ENCODE data around the gene ADGRG6. TPM values are rescaled to one million over a fixed set of nuclear protein-coding genes. Genes with fewer than 3 reads are reported as not detected.

The ADGRG6 gene
- total RNA-seq, 1 experiment from 2014 or later = 0.49 TPM

- CTCF ChIA-PET = no interaction called here
- intact Hi-C loops (cut with micrococcal nuclease; ENCODE audit: unreplicated experiment) = no loop called here
- no peaks in the 10 kb centered on the region for H3K36me3 ChIP-seq (ENCODE audit: insufficient read depth, low read length, poor library complexity, severe bottlenecking)
- no peaks in the 10 kb centered on the region for H3K27me3 ChIP-seq (replicated peaks; ENCODE audit: insufficient read depth, low read depth, low read length, poor library complexity)
- POLR2A ChIA-PET (ENCODE audit: low non-redundant PET) = no interaction called here
- no TSS peak for BruUV-seq (replicated peaks)
- no peak overlapping the region for H3K27ac ChIP-seq (ENCODE audit: low read depth, low read length, poor library complexity, severe bottlenecking)
- no peak overlapping the region for H3K4me3 ChIP-seq (ENCODE audit: low read depth, low read length, poor library complexity, severe bottlenecking)
- no peak for DNase-seq (ENCODE audit: low spot score)
- no peaks in the 10 kb centered on the region for H3K4me1 ChIP-seq (ENCODE audit: insufficient read depth, low read length, poor library complexity, severe bottlenecking)
- no peaks in the 10 kb centered on the region for H3K9me3 ChIP-seq (ENCODE audit: low read depth, low read length, poor library complexity, severe bottlenecking)
- TF ChIP-seq CTCF (conservative IDR thresholded peaks at IDR 0.05; ENCODE audit: low read depth, low read length) (no peak), EZH2 (IDR thresholded peaks at IDR 0.05; ENCODE audit: borderline replicate concordance, low read depth, low read length, poor library complexity, severe bottlenecking) (no peak)
These were observed 65.3 kb downstream of the ADGRG6 start for GRCh38 chr6:142367061-142367460.

DNA sequence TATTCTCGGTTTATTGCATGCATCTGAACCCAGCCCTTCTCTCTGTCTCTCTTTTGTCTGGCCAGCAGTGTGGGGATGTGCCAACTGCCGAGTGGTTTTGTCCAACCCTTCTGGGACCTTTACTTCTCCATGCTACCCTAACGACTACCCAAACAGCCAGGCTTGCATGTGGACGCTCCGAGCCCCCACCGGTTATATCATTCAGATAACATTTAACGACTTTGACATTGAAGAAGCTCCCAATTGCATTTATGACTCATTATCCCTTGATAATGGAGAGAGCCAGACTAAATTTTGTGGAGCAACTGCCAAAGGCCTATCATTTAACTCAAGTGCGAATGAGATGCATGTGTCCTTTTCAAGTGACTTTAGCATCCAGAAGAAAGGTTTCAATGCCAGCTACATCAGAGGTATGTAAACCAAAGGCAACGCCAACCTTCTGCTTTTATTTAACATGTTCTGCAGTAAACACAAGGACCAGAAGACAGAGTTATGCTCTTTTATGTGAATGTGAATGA is 65.8 kb downstream of the ADGRG6 start:
- POLR2A ChIA-PET (ENCODE audit: low non-redundant PET) = no interaction called here
- no peak for DNase-seq (ENCODE audit: low spot score)

DNA sequence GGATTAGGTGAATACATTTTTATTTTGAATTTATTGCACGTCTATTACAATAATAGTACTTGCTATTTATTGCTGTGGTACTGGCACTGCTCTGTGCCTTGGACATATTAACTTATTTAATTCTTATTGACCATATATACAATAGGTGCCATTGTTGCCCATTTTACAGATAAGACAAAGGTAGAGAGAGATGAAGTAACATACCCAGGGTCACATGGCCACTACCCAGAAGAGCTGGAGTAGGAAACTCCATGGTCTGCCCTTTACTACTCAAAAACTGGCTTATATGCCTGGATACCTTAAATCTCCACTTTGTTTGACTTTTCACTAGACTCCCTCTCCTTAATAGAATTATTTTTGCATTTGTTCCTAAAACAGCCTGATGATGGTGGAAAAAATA is 67.5 kb downstream of the ADGRG6 start:
- DNase-seq (ENCODE audit: low spot score) = no peak
- BruUV-seq (replicated peaks) = no TSS peak
- Histone ChIP-seq H3K4me3 (ENCODE audit: low read depth, low read length, poor library complexity, severe bottlenecking) (no peak overlapping the region), H3K9me3 (ENCODE audit: low read depth, low read length, poor library complexity, severe bottlenecking) (no peaks in the 10 kb centered on the region), H3K36me3 (ENCODE audit: insufficient read depth, low read length, poor library complexity, severe bottlenecking) (no peaks in the 10 kb centered on the region), H3K27ac (ENCODE audit: low read depth, low read length, poor library complexity, severe bottlenecking) (no peak overlapping the region), H3K4me1 (ENCODE audit: insufficient read depth, low read length, poor library complexity, severe bottlenecking) (no peaks in the 10 kb centered on the region), H3K27me3 (replicated peaks; ENCODE audit: insufficient read depth, low read depth, low read length, poor library complexity) (no peaks in the 10 kb centered on the region)
- ChIA-PET CTCF (no interaction called here), POLR2A (ENCODE audit: low non-redundant PET) (no interaction called here)
- TF ChIP-seq EZH2 (IDR thresholded peaks at IDR 0.05; ENCODE audit: borderline replicate concordance, low read depth, low read length, poor library complexity, severe bottlenecking) (no peak), CTCF (conservative IDR thresholded peaks at IDR 0.05; ENCODE audit: low read depth, low read length) (no peak)
- intact Hi-C loops (cut with micrococcal nuclease; ENCODE audit: unreplicated experiment) = no loop called here

More for the DNA sequence above, 65.8 kb downstream of the ADGRG6 start:
- H3K9me3 ChIP-seq (ENCODE audit: low read depth, low read length, poor library complexity, severe bottlenecking) = no peaks in the 10 kb centered on the region
- intact Hi-C loops (cut with micrococcal nuclease; ENCODE audit: unreplicated experiment) = no loop called here
- no peak overlapping the region for H3K27ac ChIP-seq (ENCODE audit: low read depth, low read length, poor library complexity, severe bottlenecking)
- TF ChIP-seq EZH2 (IDR thresholded peaks at IDR 0.05; ENCODE audit: borderline replicate concordance, low read depth, low read length, poor library complexity, severe bottlenecking) = no peak
- no peak for TF ChIP-seq CTCF (conservative IDR thresholded peaks at IDR 0.05; ENCODE audit: low read depth, low read length)
- H3K27me3 ChIP-seq (replicated peaks; ENCODE audit: insufficient read depth, low read depth, low read length, poor library complexity) = no peaks in the 10 kb centered on the region
- CTCF ChIA-PET = no interaction called here
- no TSS peak for BruUV-seq (replicated peaks)
- H3K4me1 ChIP-seq (ENCODE audit: insufficient read depth, low read length, poor library complexity, severe bottlenecking) = no peaks in the 10 kb centered on the region
- no peaks in the 10 kb centered on the region for H3K36me3 ChIP-seq (ENCODE audit: insufficient read depth, low read length, poor library complexity, severe bottlenecking)
- H3K4me3 ChIP-seq (ENCODE audit: low read depth, low read length, poor library complexity, severe bottlenecking) = no peak overlapping the region

Data from A673 (cell line).